Measurements from ENCODE around the gene RAB35.
"Not testable (repeated sequence)": the region's sequence is repeated elsewhere in the genome, so short reads cannot be mapped to it uniquely, and the experiment has no call there.

DNA sequence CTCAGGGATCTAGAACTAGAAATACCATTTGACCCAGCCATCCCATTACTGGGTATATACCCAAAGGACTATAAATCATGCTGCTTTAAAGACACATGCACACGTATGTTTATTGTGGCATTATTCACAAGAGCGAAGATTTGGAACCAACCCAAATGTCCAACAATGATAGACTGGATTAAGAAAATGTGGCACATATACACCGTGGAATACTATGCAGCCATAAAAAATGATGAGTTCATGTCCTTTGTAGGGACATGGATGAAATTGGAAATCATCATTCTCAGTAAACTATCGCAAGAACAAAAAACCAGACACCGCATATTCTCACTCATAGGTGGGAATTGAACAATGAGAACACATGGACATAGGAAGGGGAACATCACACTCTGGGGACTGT lies 71.2 kb downstream of the RAB35 start:
- TF ChIP-seq, protein P1, sequence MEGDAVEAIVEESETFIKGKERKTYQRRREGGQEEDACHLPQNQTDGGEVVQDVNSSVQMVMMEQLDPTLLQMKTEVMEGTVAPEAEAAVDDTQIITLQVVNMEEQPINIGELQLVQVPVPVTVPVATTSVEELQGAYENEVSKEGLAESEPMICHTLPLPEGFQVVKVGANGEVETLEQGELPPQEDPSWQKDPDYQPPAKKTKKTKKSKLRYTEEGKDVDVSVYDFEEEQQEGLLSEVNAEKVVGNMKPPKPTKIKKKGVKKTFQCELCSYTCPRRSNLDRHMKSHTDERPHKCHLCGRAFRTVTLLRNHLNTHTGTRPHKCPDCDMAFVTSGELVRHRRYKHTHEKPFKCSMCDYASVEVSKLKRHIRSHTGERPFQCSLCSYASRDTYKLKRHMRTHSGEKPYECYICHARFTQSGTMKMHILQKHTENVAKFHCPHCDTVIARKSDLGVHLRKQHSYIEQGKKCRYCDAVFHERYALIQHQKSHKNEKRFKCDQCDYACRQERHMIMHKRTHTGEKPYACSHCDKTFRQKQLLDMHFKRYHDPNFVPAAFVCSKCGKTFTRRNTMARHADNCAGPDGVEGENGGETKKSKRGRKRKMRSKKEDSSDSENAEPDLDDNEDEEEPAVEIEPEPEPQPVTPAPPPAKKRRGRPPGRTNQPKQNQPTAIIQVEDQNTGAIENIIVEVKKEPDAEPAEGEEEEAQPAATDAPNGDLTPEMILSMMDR (conservative IDR thresholded peaks at IDR 0.05; ENCODE audit: low read depth, low read length), result not testable (repeated sequence)
- not testable (repeated sequence) for TF ChIP-seq EZH2 (IDR thresholded peaks at IDR 0.05; ENCODE audit: borderline replicate concordance, low read depth, low read length, poor library complexity, severe bottlenecking)

Measured in A673 (cell line).